Jurkat, Clone E6-1 (cell line): ENCODE measurements around the gene BRK1.
"Not testable (repeated sequence)": the region's sequence is repeated elsewhere in the genome, so short reads cannot be mapped to it uniquely, and the experiment has no call there.

ENCODE experiments used
- DNase-seq: peaks from one replicate; pipeline ENCODE4 v3.0.0-alpha.2; 2011; ENCODE audit warnings: low read depth, low spot score
- H3K4me3 ChIP-seq: 2 replicates; pipeline ENCODE4 v1.5.1; 2011; ENCODE audit warnings: mild to moderate bottlenecking, low read length, control low read depth, moderate library complexity

BRK1 gene

GRCh38 chr3:10140996-10141546 is 25.6 kb downstream of the BRK1 start:
- peak overlapping the region; percentile 82 for H3K4me3 ChIP-seq
- no peak for DNase-seq

GRCh38 chr3:10142707-10143560 is 27.5 kb downstream of the BRK1 start:
- peak overlapping the region; percentile 82 for H3K4me3 ChIP-seq
- DNase-seq = peak; percentile 67

- H3K4me3 ChIP-seq = no peak overlapping the region
- DNase-seq = no peak
Measured at GRCh38 chr3:10145685-10146084, 30.2 kb downstream of the BRK1 start.

DNA sequence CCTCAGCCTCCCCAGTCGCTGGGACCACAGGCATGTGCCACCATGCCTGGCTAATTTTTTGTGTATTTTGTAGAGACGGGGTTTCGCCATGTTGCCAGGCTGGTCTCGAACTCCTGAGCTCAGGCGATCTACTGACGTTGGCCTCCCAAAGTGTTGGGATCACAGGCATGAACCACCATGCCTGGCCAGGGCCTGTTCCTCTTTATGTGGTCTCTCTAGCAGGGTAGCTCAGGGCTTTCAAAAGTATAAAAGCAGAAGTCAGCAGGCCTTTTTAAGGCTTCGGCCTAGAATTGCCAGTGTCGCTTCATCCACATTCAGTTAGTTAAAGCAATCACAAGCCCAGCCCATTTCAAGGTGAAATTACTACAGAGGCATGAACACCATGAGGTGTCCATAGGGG is 33.8 kb downstream of the BRK1 start:
- no peak for DNase-seq
- H3K4me3 ChIP-seq = no peak overlapping the region

GRCh38 chr3:10150987-10151386 is 35.5 kb downstream of the BRK1 start:
- no peak overlapping the region for H3K4me3 ChIP-seq
- DNase-seq = no peak

DNA sequence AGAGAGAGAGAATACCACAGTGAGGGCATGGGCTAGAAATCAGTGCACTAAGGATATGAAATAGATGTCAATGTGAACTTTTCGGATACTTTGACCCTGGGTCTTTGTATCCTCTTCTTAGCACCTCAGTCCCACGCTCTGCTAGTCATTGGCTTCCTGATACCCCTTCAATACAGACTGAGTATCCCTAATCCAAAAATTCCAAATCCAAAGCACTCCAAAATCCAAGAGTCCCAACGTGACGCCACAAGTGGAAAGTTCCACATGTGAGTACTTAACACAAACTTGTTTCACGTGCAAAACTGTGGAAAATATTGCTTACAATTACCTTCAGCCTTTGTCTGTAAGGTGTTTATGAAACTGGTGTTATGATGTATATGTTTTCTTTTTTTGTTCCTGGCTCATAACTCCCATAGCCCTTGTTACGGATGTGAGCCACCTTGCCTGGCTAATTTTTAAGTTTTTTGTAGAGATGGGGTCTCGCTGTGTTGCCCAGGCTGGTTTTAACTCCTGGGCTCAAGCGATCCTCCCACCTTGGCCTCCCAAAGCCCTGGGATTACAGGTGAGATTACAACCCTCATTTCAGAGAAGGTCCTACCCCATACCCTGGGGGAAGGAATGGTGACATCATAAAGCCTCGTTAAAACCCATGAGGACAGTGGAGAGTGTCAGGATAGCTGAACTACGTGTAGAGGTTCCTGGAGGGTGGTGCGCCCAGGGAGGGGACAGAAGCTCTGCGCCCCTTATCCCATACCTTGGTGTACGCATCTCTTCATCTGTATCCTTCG is 39.1 kb downstream of the BRK1 start:
- no peak for DNase-seq
- no peak overlapping the region for H3K4me3 ChIP-seq

DNA sequence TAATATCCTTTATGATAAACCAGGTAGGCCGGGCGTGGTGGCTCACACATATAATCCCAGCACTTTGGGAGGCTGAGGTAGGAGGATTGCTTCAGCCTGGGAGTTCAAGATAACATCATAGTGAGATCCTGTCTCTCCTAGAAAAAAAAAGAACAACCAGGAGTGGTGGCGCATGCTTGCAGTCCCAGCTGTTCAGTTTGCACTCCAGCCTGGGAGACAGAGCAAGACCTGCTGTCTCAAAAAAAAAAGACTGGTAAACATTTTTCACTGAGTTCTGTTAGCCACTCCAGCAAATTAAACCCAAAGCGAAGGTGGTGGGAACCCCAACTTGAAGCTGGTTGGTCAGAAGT is 39.6 kb downstream of the BRK1 start:
- H3K4me3 ChIP-seq = no peak overlapping the region
- no peak for DNase-seq

DNA sequence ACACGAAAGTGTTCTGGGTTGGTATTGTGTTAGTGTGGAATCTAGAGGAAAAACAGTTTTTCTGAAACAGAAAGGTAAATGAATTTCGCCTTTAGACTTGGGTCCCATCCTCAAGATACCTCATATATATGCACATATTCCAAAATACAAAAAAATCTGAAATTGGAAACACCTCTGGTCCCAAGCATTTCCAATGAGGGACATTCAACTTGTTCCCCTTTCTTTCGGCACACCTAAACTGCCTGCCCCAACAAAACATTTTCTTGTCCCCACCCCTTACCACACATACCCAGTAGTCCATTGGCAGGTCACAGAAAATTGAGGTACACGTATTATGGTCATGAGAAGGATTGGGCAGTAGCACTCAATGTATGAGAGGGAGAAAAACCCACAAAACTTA is 40.2 kb downstream of the BRK1 start:
- DNase-seq = no peak
- no peak overlapping the region for H3K4me3 ChIP-seq

- no peak for DNase-seq
- H3K4me3 ChIP-seq = no peak overlapping the region
Measured at GRCh38 chr3:10157031-10157430, 41.6 kb downstream of the BRK1 start.

DNA sequence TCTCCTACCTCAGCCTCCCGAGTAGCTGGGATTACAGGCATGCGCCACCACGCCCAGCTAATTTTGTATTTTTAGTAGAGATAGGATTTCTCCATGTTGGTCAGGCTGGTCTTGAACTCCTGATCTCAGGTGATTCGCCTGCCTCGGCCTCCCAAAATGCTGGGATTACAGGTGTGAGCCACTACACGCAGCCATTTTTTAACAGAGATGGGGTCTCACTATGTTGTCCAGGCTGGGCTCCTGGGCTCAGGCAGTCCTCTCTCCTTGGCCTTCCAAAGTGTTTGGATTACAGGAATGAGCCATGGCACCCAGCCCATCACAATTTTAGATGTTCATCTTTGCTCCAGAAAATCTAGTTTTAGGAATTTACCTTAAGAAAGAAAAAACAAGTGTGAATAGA is 43.1 kb downstream of the BRK1 start:
- not testable (repeated sequence) for H3K4me3 ChIP-seq, DNase-seq

GRCh38 chr3:10160346-10160745 is 44.9 kb downstream of the BRK1 start:
- DNase-seq = no peak
- no peak overlapping the region for H3K4me3 ChIP-seq

DNA sequence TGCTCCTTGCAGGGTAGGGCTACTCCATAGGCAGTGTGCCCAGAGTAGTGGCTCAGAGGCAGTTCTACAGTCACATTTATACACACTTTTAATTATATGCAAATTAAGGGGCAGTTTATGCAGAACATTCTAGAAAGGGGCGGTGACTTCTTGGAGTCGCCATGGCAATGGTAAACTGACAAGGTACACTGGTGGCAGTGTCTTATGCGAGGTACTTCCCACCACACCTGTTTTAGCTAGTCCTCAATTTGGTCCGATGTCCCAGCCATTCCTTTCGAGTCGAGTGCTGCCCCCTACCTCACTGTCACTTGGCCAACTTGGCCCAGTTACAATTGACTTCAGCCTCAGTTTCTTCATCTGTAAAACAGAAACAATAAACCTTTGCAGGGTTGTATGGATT is 45.5 kb downstream of the BRK1 start:
- H3K4me3 ChIP-seq = no peak overlapping the region
- no peak for DNase-seq

DNA sequence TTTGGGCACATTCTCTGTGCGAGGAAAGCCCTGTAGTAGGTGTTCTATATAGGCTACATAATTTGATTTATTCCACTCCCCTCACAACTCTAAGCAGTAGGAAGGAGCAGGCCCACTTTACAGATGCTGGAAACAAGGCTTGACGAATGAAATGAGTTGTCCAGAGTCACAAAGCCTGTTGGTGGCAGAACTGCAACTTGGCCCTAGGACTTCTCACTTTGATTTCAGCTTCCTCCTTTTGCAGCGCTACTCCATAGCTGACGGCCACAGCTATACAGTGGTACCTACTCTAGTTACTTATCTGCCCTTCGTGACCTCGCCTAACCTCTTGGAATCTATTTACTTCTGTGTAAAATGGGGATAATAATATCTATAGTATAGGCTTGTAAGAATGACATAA is 46.7 kb downstream of the BRK1 start:
- DNase-seq = no peak
- H3K4me3 ChIP-seq = no peak overlapping the region

GRCh38 chr3:10164201-10164545 is 48.7 kb downstream of the BRK1 start:
- not testable (repeated sequence) for H3K4me3 ChIP-seq, DNase-seq

DNA sequence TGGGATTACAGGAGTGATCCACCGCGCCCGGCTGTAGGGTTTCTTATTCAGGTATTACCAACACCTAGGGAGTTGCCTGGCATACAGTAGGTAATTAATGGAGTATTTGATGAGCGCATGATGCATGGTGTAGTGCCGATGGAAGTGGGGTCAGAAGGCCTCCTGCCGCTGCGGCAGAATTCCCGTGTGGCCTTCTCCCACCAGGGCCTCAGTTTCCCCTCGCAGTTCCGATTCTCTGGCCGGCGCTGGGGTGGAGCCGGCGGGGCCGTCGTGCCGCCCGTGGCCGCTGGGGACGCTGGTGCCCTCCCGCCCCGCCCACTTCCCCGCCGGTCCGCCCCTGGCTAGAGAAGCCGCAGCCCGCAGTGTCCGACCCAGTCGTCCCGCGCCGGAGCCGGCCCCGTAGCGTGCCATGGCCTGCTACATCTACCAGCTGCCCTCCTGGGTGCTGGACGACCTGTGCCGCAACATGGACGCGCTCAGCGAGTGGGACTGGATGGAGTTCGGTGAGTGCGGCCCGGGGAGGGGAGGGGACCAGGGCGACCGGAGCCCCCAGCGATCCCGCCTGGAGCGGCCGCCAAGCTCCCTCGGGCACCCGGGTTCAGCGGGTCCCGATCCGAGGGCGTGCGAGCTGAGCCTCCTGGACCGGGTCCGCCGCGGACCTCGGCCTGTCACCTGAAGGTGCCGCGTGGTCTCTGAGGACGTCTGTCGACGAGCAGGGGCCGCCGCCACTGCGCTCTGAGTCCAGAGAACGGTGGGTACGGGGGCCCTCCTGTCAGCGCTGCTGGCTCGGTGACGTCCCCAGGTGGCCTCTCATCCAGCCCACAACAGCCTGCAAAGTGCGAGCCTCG is 49.3 kb downstream of the BRK1 start, which contains the start of gene IRAK2:
Gene IRAK2, plus strand, starts transcription at position 374 of the 848 bp plus-strand sequence. Its CDS starts 36 bp downstream, at position 410.
- H3K4me3 ChIP-seq = peak within 1 kb of the TSS; percentile 43
- DNase-seq = no peak

DNA sequence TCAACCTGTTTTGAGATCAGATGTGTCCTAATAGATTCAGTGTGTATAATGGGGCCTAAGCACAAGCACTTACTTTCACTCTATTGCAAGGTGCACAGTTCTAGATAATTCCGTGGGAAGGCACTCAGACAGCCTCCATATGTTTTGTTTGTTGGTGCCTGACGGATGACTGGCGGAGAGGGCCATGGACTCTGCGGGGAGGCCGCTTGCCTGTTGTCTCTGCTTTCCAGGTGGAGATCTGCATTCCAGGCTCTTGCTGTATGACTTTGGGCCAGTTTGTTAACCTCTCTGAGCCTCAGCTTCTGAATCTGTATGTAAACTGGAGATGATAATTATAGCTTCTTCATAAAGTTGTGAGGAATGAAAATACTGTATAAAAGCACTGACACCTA is 50.7 kb downstream of the BRK1 start:
- no peak overlapping the region for H3K4me3 ChIP-seq
- DNase-seq = no peak

DNA sequence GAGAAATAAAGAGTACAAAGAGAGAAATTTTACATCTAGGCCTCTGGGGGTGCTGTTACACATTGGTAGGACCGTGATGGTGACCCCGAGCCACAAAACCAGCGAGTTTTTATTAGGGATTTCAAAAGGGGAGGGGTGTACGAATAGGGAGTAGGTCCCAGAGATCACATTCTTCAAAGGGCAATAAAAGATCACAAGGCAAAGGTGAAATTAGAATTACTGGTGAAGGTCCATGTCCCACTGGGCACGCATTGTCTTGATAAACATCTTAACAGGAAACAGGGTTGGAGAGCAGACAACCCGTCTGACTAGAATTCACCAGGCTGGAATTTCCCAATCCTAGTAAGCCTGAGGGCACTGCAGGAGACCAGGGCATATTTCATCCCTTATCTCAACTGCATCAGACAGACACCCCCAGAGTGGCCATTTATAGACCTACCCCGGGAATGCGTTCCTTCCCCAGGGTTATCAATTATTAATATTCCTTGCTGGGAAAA is 53.6 kb downstream of the BRK1 start:
- no peak for DNase-seq

DNA sequence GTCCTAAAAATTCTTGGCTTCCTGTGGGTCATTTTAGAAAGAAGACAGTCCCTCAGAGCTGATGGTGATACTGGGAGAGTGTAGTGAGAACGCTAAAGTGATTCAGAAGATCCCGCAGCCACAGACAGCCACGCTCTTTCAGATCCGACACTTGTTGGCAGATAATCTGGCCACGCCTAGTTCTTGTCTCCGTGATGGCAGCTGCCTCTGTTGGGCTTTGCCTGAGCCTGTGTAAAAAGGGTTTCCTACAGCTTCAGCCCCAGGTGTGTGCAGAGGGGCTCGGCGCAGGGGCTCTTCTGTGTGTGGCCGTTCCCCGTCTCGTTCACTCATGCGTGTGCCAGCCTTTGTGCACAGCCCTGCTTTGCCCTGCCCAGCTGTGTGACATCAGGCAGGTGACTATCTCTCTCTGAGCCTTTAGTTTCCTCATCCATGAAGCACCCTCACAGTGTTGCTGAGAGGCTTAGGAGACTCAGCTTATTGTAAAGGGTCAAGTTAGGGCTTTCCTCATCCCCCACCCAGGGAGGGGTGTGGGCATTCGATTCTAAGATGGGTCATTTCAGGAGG is 55.5 kb downstream of the BRK1 start:
- no peak overlapping the region for H3K4me3 ChIP-seq
- DNase-seq = no peak

More for the DNA sequence above, 53.6 kb downstream of the BRK1 start:
- no peak overlapping the region for H3K4me3 ChIP-seq
